ENCODE measurements around the gene SLC13A4. TPM values are rescaled to one million over a fixed set of nuclear protein-coding genes. Genes with fewer than 3 reads are reported as not detected.

Gene SLC13A4
- total and polyA plus RNA-seq, 2 donors (not counting 3 experiments of a cell fraction or from before 2014, with no cell fraction given) = not detected

GRCh38 chr7:135662373-135663114, 65.4 kb downstream of the SLC13A4 start, which contains the start of gene STMP1:
TSS of gene STMP1 (plus strand) at chr7:135662514.
- H3K36me3 ChIP-seq (ENCODE audit: control insufficient read depth in 2 of 2, extremely low read depth in 1 of 2, insufficient read depth in 2 of 2, low read length in 2 of 2) = no peaks in the 10 kb centered on the region
- peak; percentile 95 for DNase-seq (ENCODE audit: low read depth, low spot score)
- intact Hi-C loops (cut with micrococcal nuclease) (loop anchor here (1.0 to 10.0 kb wide), 6 partner anchors 11 to 1922 kb away; partner anchors contain the start of genes CNOT4 and MTPN), dilution Hi-C loops (cut with MboI; ENCODE audit: extremely low pct_ligation_motif_present, low sequenced_read_pairs) (no loop called here)
- peaks cover 39% of the 10 kb centered on the region for H3K79me2 ChIP-seq (ENCODE audit: control insufficient read depth, insufficient read depth, low read length)
- H4K20me1 ChIP-seq (replicated peaks; ENCODE audit: control insufficient read depth, extremely low read depth, insufficient read depth, low read length) = no peaks in the 10 kb centered on the region
- H3K9me3 ChIP-seq (replicated peaks; ENCODE audit: control insufficient read depth, insufficient read depth, low read length) = no peaks in the 10 kb centered on the region
- H3K27me3 ChIP-seq (ENCODE audit: control insufficient read depth in 2 of 2, insufficient read depth in 2 of 2, low read length in 2 of 2) = no peaks in the 10 kb centered on the region
- ChIA-PET POLR2A (interaction anchor here (0.8 kb wide), 1 partner anchor 9 kb away, joined by 3 read pairs; no protein-coding TSS in a partner anchor), CTCF (interaction anchor here (0.6 to 5.7 kb wide), 12 partner anchors 11 to 388 kb away, joined by 3 to 51 read pairs (median 3); no protein-coding TSS in a partner anchor)
- H2AFZ ChIP-seq (ENCODE audit: low read depth, low read length) = peak within 1 kb of the TSS; percentile 69
- TF ChIP-seq POLR2AphosphoS5 (IDR thresholded peaks at IDR 0.05; ENCODE audit: insufficient read depth, low read depth, low read length) = peak; percentile 96
- TF ChIP-seq POLR2A (IDR thresholded peaks at IDR 0.05; ENCODE audit: low read depth, low read length) = peak; percentile 96
- TF ChIP-seq MYC (IDR thresholded peaks at IDR 0.05; ENCODE audit: low read depth, low read length) = no peak
- peak; percentile 45 for TF ChIP-seq MAX (IDR thresholded peaks at IDR 0.05; ENCODE audit: insufficient read depth, insufficient read length)
- peak; percentile 52 for TF ChIP-seq JUN (IDR thresholded peaks at IDR 0.05; ENCODE audit: borderline replicate concordance, insufficient read depth, insufficient read length, low read depth)
- TF ChIP-seq GATA2 (IDR thresholded peaks at IDR 0.05; ENCODE audit: insufficient read depth, insufficient read length, low read depth, low read length) = no peak
- TF ChIP-seq EZH2 (IDR thresholded peaks at IDR 0.05; ENCODE audit: borderline replicate concordance, low read depth, low read length, severe bottlenecking) = no peak
- TF ChIP-seq CTCF (IDR thresholded peaks at IDR 0.05; ENCODE audit: extremely low read depth in 1 of 2, insufficient read depth in 1 of 2, low read depth in 1 of 2, low read length in 2 of 2) = peak in 1 of 2 donors; percentile 77
- no peak for TF ChIP-seq FOS (IDR thresholded peaks at IDR 0.05; ENCODE audit: borderline replicate concordance, insufficient read depth, low read length)
- peak within 1 kb of the TSS; percentile 98 for H3K9ac ChIP-seq (replicated peaks; ENCODE audit: extremely low read depth, insufficient read depth, low read length)
- peak within 1 kb of the TSS; percentile 68 to 91 (median 86) for H3K4me3 ChIP-seq (replicated peaks in 1 of 3; ENCODE audit: insufficient read depth in 1 of 3, low read depth in 1 of 3, low read length in 3 of 3)
- FAIRE-seq = peak; percentile 62
- no peaks in the 10 kb centered on the region for H3K9me1 ChIP-seq (replicated peaks; ENCODE audit: control insufficient read depth, extremely low read depth, insufficient read depth, low read length)
- H3K4me1 ChIP-seq (ENCODE audit: control insufficient read depth, extremely low read depth, insufficient read depth, low read length) = peaks cover 36% of the 10 kb centered on the region
- peak within 1 kb of the TSS; percentile 91 for H3K27ac ChIP-seq (ENCODE audit: insufficient read depth, low read depth, low read length)
- BruUV-seq (replicated peaks) = TSS peak; percentile 83
- H3K4me2 ChIP-seq (ENCODE audit: insufficient read depth, low read length) = peak within 1 kb of the TSS; percentile 89
